Stimulated activated naive B cell treated with anti-CD40 and anti-IgM and Interleukin-4, amounts not matched to agents 10 μg/mL and 1 μg/mL and 100 μg/mL, for 72 hours (primary cell): ENCODE results near the gene TSG101.

Experiments
- ATAC-seq, 2 donors: fragments of 150-1000 bp; cut with Tn5 transposase; replicated peaks; 2 replicates each; pipeline ENCODE4 v1.10.0; 2021; ENCODE audit warnings: moderate library complexity in 1 of 2
- DNase-seq: peaks from one replicate; pipeline ENCODE4 v3.0.0; 2021
- H3K27ac Mint-ChIP-seq: one replicate; pipeline ENCODE4 v1.8.0; 2022; ENCODE audit warnings: mild to moderate bottlenecking, mixed read lengths
- H3K27me3 Mint-ChIP-seq, 2 donors: one replicate each; pipeline ENCODE4 v1.8.0; 2022; ENCODE audit warnings: mixed read lengths in 2 of 2
- H3K36me3 Mint-ChIP-seq, 2 donors: one replicate each; pipeline ENCODE4 v1.8.0; 2022; ENCODE audit warnings: mixed read lengths in 2 of 2, mild to moderate bottlenecking in 1 of 2
- H3K4me1 Mint-ChIP-seq, 2 donors: one replicate each; pipeline ENCODE4 v1.8.0; 2022; ENCODE audit warnings: mixed read lengths in 2 of 2, mild to moderate bottlenecking in 1 of 2
- H3K4me3 Mint-ChIP-seq, 2 donors: one replicate each; pipeline ENCODE4 v1.8.0; 2022; ENCODE audit warnings: mild to moderate bottlenecking in 2 of 2, mixed read lengths in 2 of 2, moderate library complexity in 1 of 2
- H3K9me3 Mint-ChIP-seq, 2 donors: one replicate each; pipeline ENCODE4 v1.8.0; 2022; ENCODE audit warnings: mixed read lengths in 2 of 2, mild to moderate bottlenecking in 1 of 2

Gene TSG101, protein sequence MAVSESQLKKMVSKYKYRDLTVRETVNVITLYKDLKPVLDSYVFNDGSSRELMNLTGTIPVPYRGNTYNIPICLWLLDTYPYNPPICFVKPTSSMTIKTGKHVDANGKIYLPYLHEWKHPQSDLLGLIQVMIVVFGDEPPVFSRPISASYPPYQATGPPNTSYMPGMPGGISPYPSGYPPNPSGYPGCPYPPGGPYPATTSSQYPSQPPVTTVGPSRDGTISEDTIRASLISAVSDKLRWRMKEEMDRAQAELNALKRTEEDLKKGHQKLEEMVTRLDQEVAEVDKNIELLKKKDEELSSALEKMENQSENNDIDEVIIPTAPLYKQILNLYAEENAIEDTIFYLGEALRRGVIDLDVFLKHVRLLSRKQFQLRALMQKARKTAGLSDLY

DNA sequence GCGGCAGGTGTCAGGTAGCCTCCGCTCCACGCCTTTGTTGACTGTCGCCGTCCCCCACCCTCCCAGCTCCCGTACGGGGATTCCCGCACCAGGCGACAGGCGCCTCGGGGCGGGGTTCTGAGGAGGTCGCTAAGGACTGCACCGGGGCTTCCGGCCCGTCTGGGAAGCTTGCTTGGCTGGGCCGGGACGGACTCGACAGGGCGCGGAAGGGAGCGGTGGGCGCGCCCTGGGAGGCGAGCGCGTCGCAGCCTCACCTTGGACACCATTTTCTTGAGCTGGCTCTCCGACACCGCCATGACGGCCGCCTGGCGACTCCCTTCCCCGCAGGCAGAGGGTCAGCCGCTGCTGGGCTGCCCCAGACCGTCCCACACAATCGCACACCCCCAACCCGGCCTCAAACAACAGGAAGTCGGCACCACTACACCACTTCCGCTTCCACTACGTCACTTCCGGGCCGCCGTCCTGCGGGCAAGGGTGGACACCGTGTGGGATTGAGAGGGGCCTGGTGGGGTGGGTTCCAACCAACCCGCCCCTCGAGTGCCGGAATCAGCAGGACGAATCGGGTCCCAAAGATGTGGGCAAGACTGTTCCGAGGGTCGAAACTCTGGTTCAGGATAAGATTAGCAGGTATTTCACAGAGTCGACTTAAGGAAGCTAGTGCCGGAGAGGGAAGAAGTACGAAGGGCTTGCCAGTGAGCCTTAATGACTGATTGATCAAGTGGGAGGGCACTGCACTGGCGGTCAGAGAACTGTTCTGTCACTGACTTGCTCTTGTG, at the start of gene TSG101:
TSS of gene TSG101 (minus strand) at position 422 of the 776 bp plus-strand sequence. CDS start at position 296, 126 bp downstream.
- Mint-ChIP-seq H3K27ac (peak within 1 kb of the TSS; percentile 99), H3K36me3 (peaks cover 17 to 32% of the 10 kb centered on the region in 2 donors), H3K27me3 (no peaks in the 10 kb centered on the region), H3K9me3 (no peaks in the 10 kb centered on the region), H3K4me3 (peak within 1 kb of the TSS; percentile 94 to 98), H3K4me1 (peaks cover 13 to 36% of the 10 kb centered on the region in 2 donors)
- DNase-seq (peak; percentile 91), ATAC-seq (peak; percentile 94 to 98)

DNA sequence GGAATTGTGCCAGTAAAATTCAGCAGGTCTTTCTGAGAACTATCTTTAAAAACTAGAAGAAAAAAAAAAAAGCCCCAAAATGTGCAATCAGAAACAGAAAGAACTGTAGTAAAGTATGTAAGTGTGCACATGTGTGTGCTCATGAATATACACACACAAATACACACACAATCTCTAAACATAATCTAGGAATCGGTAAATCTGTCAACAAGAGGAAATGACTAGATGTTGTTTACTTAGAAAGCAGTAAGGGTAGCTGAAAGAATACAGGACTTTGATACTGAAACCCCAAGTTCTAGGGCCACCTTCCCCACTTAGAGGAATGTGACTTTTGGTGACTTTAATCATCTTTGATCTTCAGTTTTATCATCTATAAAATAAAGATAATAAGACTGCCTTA, 48.6 kb upstream of the TSG101 start:
- DNase-seq = no peak
- peaks cover 2 to 6% of the 10 kb centered on the region in 2 donors for H3K4me1 Mint-ChIP-seq
- ATAC-seq = no peak
- H3K4me3 Mint-ChIP-seq = no peak overlapping the region
- H3K27ac Mint-ChIP-seq = no peak overlapping the region
- H3K9me3 Mint-ChIP-seq = no peaks in the 10 kb centered on the region
- peaks cover 32 to 47% of the 10 kb centered on the region in 2 donors for H3K36me3 Mint-ChIP-seq
- no peaks in the 10 kb centered on the region for H3K27me3 Mint-ChIP-seq

DNA sequence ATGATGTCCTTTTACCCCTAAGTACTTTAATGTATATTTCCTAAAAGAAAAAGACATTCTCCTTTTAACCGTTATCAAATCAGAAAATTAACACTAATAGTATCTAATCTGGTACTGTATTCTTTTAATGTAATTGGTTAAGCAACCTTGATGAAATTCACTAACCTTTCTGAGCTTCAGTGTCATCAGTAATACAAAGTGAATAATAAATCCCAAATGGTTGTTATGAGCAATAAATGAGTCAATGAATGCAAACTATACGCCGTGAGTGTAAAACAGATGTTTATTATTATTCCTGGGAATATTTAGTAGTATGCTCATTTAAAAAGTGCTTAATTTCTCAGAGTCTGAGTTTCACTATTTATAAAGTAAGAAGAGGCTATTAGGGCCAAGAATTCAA, 40.3 kb upstream of the TSG101 start:
- H3K27ac Mint-ChIP-seq = no peak overlapping the region
- H3K4me3 Mint-ChIP-seq = no peak overlapping the region
- DNase-seq (no peak), ATAC-seq (no peak)
- H3K9me3 Mint-ChIP-seq = no peaks in the 10 kb centered on the region
- no peaks in the 10 kb centered on the region for H3K4me1 Mint-ChIP-seq
- H3K27me3 Mint-ChIP-seq = no peaks in the 10 kb centered on the region
- peaks cover 12 to 20% of the 10 kb centered on the region in 2 donors for H3K36me3 Mint-ChIP-seq

DNA sequence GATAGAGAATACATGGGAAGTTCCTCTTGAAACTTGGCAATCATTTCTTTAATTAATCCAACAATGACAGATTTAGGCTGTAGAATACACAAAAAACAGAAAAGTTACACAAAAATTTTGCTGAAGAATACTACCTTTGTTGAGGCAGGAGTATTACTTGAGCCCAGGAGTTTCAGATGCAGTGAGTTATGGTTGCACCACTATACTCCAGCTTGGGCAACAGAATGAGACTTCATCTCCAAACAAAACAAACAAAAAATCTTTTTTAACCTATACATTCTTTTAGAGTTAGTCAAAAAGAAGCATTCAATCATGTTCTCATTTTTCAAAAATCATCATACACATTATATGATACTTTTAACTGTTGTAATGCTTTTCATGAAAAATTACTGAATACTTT, 39.7 kb upstream of the TSG101 start:
- Mint-ChIP-seq H3K36me3 (peaks cover 11 to 19% of the 10 kb centered on the region in 2 donors), H3K4me1 (no peaks in the 10 kb centered on the region), H3K4me3 (no peak overlapping the region), H3K27me3 (no peaks in the 10 kb centered on the region), H3K9me3 (no peaks in the 10 kb centered on the region), H3K27ac (no peak overlapping the region)
- DNase-seq (no peak), ATAC-seq (no peak)

DNA sequence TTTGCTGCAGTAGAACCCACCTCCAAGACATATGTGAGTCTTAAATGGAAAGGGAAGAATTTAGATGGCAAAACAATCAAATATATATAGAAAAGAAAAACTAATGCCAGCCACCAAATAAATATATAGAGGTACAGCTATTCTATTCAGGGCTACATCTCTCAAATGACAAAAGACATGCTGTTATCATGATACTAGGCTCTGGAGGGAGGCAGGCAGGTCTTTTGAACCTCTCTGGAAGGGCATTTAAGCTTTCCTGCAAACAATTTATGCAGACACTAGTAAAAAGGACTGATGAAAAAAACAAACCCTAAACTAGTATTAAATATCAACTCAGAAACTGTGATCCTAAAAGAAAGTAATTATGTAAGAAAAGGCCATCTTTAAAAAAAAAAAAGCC, 37.4 kb upstream of the TSG101 start:
- ATAC-seq (no peak), DNase-seq (no peak)
- Mint-ChIP-seq H3K36me3 (peaks cover 14 to 28% of the 10 kb centered on the region in 2 donors), H3K27me3 (no peaks in the 10 kb centered on the region), H3K27ac (no peak overlapping the region), H3K4me3 (no peak overlapping the region), H3K4me1 (no peaks in the 10 kb centered on the region), H3K9me3 (no peaks in the 10 kb centered on the region)

DNA sequence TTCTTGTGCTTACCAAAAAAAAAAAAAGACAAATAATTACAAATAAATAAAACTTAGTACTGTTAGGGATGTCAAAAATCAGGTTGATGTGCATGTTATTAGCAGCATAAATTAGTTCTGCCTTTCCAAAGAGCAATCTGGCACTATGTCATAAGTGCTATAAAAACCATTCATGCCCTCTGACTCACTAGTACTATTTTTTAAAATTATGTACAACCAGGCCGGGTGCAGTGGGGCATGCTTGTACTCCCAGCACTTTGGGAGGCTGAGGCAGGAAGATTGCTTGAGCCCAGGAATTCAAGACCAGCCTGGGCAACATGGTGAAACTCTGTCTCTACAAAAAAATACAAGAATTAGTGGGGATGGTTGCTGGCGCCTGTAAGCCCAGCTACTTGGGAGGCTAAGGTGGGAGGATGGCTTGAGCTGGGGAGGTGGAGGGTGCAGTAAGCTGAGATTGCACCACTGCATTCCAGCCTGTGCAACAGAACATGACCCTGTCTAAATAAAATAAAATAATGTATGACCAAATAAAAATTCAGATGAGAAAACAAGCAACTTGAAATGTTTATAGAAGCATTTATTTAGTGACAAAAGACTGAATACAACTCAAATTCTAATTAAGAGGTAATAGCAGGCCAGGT, 36.5 kb upstream of the TSG101 start:
- Mint-ChIP-seq H3K4me3 (no peak overlapping the region), H3K36me3 (peaks cover 15 to 30% of the 10 kb centered on the region in 2 donors), H3K27ac (no peak overlapping the region), H3K27me3 (no peaks in the 10 kb centered on the region), H3K9me3 (no peaks in the 10 kb centered on the region), H3K4me1 (no peaks in the 10 kb centered on the region)
- DNase-seq (no peak), ATAC-seq (no peak)

DNA sequence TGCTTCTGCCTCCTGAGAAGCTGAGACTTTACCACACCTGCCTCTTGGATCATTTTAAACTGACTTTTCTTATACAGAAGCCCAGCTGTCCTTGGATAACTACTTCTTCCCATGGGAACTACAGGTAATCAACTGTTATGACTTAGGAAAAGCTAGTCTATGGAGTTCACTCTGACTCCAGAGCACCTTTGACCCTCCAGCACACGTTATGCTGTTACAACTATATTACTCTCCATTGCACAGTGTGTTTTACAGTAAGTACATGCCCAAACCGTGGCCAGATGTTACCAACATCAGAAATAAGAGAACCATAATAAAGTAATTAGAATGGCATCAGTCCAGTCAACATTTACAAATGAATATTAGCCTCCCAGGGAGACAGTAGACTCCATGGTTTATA, 21.3 kb upstream of the TSG101 start:
- no peak for ATAC-seq
- Mint-ChIP-seq H3K4me3 (no peak overlapping the region), H3K9me3 (no peaks in the 10 kb centered on the region), H3K4me1 (no peaks in the 10 kb centered on the region), H3K36me3 (peaks cover 24 to 36% of the 10 kb centered on the region in 2 donors), H3K27ac (no peak overlapping the region), H3K27me3 (no peaks in the 10 kb centered on the region)
- no peak for DNase-seq

DNA sequence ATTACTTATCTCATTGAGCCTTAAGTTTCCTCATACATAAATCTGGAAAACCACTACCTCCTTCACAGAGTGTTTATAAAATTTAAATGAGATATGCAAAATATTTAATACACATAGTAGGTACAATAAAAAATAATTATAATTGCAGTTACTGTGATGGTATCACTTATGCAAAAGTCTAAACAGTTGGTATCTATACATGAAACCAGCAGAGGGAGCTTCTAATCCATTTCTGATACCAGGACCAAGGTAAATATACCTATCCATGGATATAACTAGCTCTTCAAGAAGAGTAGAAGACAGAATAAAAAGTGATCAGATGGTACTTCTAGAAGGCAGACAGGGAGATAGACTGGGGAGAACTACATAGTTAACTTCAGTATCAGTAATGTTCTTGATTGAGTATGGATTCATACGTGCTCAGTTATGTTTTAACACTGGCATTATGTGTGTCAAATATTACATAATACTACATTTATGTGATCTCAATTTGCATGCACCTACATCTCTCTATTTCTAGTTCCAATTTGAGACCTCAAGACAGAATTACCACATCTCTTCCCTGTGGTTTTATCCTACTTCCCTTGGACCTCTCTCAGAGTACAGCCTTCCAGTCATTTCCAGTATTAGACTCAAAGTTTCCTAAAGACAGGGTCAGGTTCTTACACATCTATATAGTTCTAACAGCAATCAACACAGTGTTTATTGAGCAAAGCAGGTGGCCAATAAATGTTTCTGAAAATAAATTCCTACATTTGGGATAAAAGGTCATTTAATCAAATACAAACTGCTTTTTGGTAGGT, 13.7 kb upstream of the TSG101 start:
- DNase-seq (no peak), ATAC-seq (peak; percentile 47 to 48)
- H3K36me3 Mint-ChIP-seq = peaks cover 14 to 21% of the 10 kb centered on the region in 2 donors
- H3K4me1 Mint-ChIP-seq = no peaks in the 10 kb centered on the region
- H3K4me3 Mint-ChIP-seq = no peak overlapping the region
- no peaks in the 10 kb centered on the region for H3K9me3 Mint-ChIP-seq
- no peak overlapping the region for H3K27ac Mint-ChIP-seq
- H3K27me3 Mint-ChIP-seq = no peaks in the 10 kb centered on the region

DNA sequence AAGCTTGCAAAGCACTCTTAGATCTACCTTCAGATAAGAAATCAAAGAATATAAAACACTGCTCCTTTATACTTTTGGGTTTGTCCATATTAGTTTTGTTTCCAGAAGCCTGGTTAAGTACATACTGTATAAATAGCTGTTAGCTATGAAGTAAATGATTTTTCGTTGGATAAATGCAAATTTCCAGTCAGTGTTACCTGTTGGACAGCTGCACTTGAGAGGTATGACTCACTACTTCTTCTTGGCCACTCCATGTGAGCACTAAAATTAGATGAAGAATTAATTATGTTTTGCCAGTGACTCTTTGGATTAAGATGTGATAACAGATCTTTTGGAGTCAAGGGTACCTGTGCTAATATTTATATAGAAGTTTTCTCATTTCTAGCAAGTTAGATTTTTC, 9.5 kb upstream of the TSG101 start:
- peaks cover 6 to 11% of the 10 kb centered on the region in 2 donors for H3K36me3 Mint-ChIP-seq
- no peaks in the 10 kb centered on the region for H3K9me3 Mint-ChIP-seq
- H3K4me1 Mint-ChIP-seq = no peaks in the 10 kb centered on the region
- no peaks in the 10 kb centered on the region for H3K27me3 Mint-ChIP-seq
- DNase-seq = no peak
- H3K27ac Mint-ChIP-seq = no peak overlapping the region
- no peak for ATAC-seq
- H3K4me3 Mint-ChIP-seq = no peak overlapping the region

DNA sequence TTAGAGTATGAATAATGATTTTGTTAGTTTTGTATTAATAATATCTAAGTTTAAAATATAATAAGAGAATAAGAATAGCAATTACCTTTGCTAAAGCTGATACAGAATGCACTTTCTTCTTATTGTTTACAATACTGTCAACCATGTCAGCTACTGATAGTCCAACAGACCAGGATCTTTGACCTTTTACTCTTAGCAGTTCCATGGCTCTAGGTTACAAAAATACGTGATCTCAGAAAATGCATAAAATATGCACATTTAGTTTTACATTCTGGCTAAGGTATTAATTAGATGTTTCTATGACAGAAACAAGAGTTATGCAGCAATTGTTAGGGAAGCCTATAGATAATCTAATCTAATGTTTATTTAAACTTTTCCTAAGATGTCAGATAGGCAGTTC, 7.5 kb upstream of the TSG101 start:
- DNase-seq (no peak), ATAC-seq (no peak)
- Mint-ChIP-seq H3K27ac (no peak overlapping the region), H3K27me3 (no peaks in the 10 kb centered on the region), H3K9me3 (no peaks in the 10 kb centered on the region), H3K36me3 (peaks cover 6 to 11% of the 10 kb centered on the region in 2 donors), H3K4me1 (no peaks in the 10 kb centered on the region), H3K4me3 (no peak overlapping the region)

DNA sequence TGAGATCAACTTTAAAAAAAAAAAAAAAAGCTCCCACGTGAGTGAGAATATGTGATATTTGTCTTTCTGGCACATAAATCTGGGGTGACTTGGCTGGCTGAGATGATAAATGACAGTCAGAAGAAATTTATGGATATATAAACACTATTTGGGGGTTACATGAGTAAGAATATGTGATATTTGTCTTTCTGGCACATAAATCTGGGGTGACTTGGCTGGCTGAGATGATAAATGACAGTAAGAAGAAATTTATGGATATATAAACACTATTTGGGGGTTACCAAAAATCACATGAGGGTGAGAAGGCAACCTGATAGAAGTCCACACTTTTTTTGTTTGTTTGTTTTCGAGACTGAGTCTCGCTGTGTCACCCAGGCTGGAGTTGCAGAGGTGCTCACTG, 6.6 kb upstream of the TSG101 start:
- peaks cover 4 to 7% of the 10 kb centered on the region in 2 donors for H3K4me1 Mint-ChIP-seq
- no peak overlapping the region for H3K4me3 Mint-ChIP-seq
- H3K36me3 Mint-ChIP-seq = peaks cover 6 to 17% of the 10 kb centered on the region in 2 donors
- ATAC-seq = no peak
- H3K27me3 Mint-ChIP-seq = no peaks in the 10 kb centered on the region
- no peak for DNase-seq
- H3K27ac Mint-ChIP-seq = no peak overlapping the region
- no peaks in the 10 kb centered on the region for H3K9me3 Mint-ChIP-seq

DNA sequence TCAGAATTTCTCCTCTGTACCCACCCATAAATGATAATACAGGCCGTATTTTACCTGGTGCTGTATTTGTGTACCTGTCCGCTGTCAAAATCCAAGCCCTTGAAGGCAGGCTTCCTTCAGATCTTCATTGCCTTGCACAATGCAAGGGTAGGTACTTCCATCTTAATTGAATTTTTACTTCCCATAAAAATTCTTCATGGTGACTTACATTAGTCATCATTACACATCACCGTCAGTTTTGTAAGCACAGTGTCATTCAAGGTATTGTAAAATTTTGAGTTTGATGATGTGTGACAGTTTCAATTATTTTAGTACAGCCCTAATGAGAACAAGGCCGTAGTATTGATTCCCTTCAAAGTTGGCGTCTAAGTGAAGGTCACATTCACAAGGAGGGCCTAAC, 770 bp upstream of the TSG101 start:
- no peak for ATAC-seq
- Mint-ChIP-seq H3K4me3 (peak overlapping the region; percentile 94 to 98), H3K4me1 (peaks cover 8 to 28% of the 10 kb centered on the region in 2 donors)

DNA sequence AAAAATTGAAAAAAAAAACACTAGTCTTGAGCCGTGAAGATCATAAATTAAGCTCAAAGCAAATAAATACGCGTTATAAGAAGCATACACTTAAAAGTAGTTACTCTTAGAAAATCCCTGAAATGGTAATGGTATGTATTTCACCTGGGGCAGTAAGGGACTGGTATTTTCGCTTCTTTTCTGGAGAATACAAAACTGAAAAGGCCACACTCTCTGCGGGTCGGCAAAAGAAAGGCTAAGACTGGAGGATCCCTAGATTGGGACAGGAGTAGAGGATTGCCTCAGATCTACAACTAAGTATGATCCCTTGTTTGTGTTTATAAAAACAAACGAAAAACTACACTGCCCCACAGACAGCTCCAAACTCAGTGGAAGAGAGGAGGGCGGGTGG, 617 bp downstream of the TSG101 start:
- Mint-ChIP-seq H3K4me3 (peak overlapping the region; percentile 94 to 98), H3K27ac (peak overlapping the region; percentile 99), H3K9me3 (no peaks in the 10 kb centered on the region), H3K4me1 (peaks cover 13 to 38% of the 10 kb centered on the region in 2 donors), H3K36me3 (peaks cover 17 to 29% of the 10 kb centered on the region in 2 donors), H3K27me3 (no peaks in the 10 kb centered on the region)
- DNase-seq (no peak), ATAC-seq (no peak)

More for the DNA sequence above, 770 bp upstream of the TSG101 start:
- DNase-seq = no peak
- Mint-ChIP-seq H3K36me3 (peaks cover 12 to 26% of the 10 kb centered on the region in 2 donors), H3K27ac (peak overlapping the region; percentile 99), H3K27me3 (no peaks in the 10 kb centered on the region), H3K9me3 (no peaks in the 10 kb centered on the region)

DNA sequence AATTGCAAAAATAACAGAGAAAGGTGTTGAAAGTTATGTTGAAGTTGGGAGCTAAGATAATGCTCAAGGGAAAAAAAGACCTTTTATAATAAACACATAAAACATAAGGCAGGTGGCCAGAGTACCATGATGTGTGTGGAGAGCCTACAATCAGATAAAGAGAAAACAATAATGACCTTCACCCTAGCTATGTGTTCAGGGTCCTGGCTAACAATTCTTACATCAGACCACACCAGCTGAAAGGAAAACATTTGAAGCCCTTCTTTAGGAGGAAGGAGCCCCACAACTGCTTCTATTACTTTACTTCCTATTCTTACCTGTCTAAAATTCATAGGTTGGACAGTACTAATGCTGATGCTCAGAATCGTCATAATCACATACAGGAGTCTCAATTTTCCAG, 2.5 kb downstream of the TSG101 start:
- Mint-ChIP-seq H3K27me3 (no peaks in the 10 kb centered on the region), H3K27ac (no peak overlapping the region), H3K9me3 (no peaks in the 10 kb centered on the region), H3K4me3 (no peak overlapping the region), H3K36me3 (peaks cover 17 to 28% of the 10 kb centered on the region in 2 donors), H3K4me1 (peaks cover 16 to 46% of the 10 kb centered on the region in 2 donors)
- DNase-seq = no peak
- ATAC-seq = no peak
